ENCODE data around the gene DDIT3.

GRCh38 chr12:57528831-57529555, 8.7 kb upstream of the DDIT3 start:
- no peak for TF ChIP-seq EZH2 (IDR thresholded peaks at IDR 0.05; ENCODE audit: borderline replicate concordance, low read length)
- TF ChIP-seq, protein P1, sequence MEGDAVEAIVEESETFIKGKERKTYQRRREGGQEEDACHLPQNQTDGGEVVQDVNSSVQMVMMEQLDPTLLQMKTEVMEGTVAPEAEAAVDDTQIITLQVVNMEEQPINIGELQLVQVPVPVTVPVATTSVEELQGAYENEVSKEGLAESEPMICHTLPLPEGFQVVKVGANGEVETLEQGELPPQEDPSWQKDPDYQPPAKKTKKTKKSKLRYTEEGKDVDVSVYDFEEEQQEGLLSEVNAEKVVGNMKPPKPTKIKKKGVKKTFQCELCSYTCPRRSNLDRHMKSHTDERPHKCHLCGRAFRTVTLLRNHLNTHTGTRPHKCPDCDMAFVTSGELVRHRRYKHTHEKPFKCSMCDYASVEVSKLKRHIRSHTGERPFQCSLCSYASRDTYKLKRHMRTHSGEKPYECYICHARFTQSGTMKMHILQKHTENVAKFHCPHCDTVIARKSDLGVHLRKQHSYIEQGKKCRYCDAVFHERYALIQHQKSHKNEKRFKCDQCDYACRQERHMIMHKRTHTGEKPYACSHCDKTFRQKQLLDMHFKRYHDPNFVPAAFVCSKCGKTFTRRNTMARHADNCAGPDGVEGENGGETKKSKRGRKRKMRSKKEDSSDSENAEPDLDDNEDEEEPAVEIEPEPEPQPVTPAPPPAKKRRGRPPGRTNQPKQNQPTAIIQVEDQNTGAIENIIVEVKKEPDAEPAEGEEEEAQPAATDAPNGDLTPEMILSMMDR (conservative IDR thresholded peaks at IDR 0.05 in 1 of 2, IDR thresholded peaks at IDR 0.05 in 1 of 2; ENCODE audit: extremely low read depth in 1 of 2, insufficient read depth in 1 of 2, low read depth in 1 of 2, low read length in 2 of 2) = no peak
